ENCODE results near the gene SH3BGRL.

- no peak for TF ChIP-seq POLR2A (IDR thresholded peaks at IDR 0.05)
- no peak for TF ChIP-seq CTCF (IDR thresholded peaks at IDR 0.05)
- TF ChIP-seq EP300 (IDR thresholded peaks at IDR 0.05) = no peak
These were observed 4.6 kb downstream of the SH3BGRL start for GRCh38 chrX:81206476-81206875.
